ENCODE data around the gene DHCR7. TPM values are rescaled to one million over a fixed set of nuclear protein-coding genes. Genes with fewer than 3 reads are reported as not detected.

DHCR7 gene
- polyA plus RNA-seq, 1 donor from 2014 or later: 30.1 TPM

DNA sequence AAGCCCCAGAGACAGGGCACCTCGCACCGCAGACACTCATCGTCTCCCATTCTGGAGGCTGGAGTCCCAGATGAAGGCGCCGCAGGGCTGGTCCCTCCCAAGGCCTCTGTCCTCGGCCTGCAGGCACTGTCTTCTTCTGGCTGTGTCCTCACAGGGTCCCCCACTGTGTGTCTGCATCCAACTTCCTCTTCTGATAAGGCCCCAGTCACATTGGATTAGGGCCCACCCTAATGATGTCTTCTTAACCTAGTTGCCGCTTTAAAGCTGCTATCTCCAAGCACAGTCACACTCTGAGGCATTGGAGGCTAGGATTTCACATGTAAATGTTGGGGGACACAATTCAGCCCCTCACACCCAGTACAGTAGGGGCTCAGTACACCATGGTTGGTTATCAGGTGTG lies 48.9 kb downstream of the DHCR7 start:
- Histone ChIP-seq H4K20me1 (ENCODE audit: insufficient read depth) (no peaks in the 10 kb centered on the region), H3K9ac (ENCODE audit: low read length) (no peak overlapping the region), H3K4me3 (ENCODE audit: low read length) (no peak overlapping the region), H3K27me3 (ENCODE audit: insufficient read depth, low read depth, low read length) (no peaks in the 10 kb centered on the region), H3K4me2 (ENCODE audit: low read length) (no peak overlapping the region), H3K36me3 (ENCODE audit: insufficient read depth, low read length) (no peaks in the 10 kb centered on the region), H3K9me2 (ENCODE audit: insufficient read depth, low read length) (no peaks in the 10 kb centered on the region), H3K79me2 (replicated peaks; ENCODE audit: insufficient read depth, low read length) (no peaks in the 10 kb centered on the region), H3K9me3 (ENCODE audit: low read length) (no peaks in the 10 kb centered on the region), H3F3A (ENCODE audit: insufficient read depth, low read length, poor library complexity, severe bottlenecking) (no peaks in the 10 kb centered on the region), H2AFZ (ENCODE audit: low read depth, low read length) (no peak overlapping the region), H3K27ac (ENCODE audit: low read length) (no peak overlapping the region)
- TF ChIP-seq POLR2AphosphoS5 (IDR thresholded peaks at IDR 0.05) (no peak), EZH2 (IDR thresholded peaks at IDR 0.05; ENCODE audit: borderline replicate concordance, insufficient read depth, low read length, poor library complexity, severe bottlenecking) (no peak), RAD21 (conservative IDR thresholded peaks at IDR 0.05) (no peak), SMC3 (conservative IDR thresholded peaks at IDR 0.05; ENCODE audit: poor library complexity) (no peak), TAF1 (IDR thresholded peaks at IDR 0.05; ENCODE audit: low read depth) (no peak), MXI1 (conservative IDR thresholded peaks at IDR 0.05; ENCODE audit: poor library complexity, severe bottlenecking) (no peak), EP300 (conservative IDR thresholded peaks at IDR 0.05; ENCODE audit: poor library complexity, severe bottlenecking) (no peak)
- TF ChIP-seq, protein P1, sequence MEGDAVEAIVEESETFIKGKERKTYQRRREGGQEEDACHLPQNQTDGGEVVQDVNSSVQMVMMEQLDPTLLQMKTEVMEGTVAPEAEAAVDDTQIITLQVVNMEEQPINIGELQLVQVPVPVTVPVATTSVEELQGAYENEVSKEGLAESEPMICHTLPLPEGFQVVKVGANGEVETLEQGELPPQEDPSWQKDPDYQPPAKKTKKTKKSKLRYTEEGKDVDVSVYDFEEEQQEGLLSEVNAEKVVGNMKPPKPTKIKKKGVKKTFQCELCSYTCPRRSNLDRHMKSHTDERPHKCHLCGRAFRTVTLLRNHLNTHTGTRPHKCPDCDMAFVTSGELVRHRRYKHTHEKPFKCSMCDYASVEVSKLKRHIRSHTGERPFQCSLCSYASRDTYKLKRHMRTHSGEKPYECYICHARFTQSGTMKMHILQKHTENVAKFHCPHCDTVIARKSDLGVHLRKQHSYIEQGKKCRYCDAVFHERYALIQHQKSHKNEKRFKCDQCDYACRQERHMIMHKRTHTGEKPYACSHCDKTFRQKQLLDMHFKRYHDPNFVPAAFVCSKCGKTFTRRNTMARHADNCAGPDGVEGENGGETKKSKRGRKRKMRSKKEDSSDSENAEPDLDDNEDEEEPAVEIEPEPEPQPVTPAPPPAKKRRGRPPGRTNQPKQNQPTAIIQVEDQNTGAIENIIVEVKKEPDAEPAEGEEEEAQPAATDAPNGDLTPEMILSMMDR (IDR thresholded peaks at IDR 0.05; ENCODE audit: poor library complexity, severe bottlenecking): no peak
- TF ChIP-seq, protein P2, sequence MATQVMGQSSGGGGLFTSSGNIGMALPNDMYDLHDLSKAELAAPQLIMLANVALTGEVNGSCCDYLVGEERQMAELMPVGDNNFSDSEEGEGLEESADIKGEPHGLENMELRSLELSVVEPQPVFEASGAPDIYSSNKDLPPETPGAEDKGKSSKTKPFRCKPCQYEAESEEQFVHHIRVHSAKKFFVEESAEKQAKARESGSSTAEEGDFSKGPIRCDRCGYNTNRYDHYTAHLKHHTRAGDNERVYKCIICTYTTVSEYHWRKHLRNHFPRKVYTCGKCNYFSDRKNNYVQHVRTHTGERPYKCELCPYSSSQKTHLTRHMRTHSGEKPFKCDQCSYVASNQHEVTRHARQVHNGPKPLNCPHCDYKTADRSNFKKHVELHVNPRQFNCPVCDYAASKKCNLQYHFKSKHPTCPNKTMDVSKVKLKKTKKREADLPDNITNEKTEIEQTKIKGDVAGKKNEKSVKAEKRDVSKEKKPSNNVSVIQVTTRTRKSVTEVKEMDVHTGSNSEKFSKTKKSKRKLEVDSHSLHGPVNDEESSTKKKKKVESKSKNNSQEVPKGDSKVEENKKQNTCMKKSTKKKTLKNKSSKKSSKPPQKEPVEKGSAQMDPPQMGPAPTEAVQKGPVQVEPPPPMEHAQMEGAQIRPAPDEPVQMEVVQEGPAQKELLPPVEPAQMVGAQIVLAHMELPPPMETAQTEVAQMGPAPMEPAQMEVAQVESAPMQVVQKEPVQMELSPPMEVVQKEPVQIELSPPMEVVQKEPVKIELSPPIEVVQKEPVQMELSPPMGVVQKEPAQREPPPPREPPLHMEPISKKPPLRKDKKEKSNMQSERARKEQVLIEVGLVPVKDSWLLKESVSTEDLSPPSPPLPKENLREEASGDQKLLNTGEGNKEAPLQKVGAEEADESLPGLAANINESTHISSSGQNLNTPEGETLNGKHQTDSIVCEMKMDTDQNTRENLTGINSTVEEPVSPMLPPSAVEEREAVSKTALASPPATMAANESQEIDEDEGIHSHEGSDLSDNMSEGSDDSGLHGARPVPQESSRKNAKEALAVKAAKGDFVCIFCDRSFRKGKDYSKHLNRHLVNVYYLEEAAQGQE (IDR thresholded peaks at IDR 0.05; ENCODE audit: borderline replicate concordance): no peak

DNA sequence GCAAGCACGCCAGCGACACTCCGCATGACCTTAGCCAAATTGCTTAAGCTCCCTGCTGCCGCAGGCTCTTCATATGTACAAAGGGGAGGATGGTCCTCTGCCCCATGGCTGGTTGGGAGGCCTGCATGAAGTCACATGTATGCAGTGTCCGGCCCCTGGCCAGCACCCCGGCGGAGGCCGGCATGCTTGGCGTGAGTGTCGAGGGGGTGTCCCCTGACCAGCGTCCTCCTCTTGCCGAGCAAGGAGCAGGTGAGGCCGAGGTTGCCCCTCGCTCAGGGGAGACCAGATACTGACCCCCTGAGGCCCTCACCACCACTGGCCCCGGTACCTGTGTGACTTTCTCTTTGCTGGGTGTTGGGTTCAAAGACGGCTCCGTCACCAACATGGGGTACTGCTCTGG lies 50.2 kb downstream of the DHCR7 start:
- TF ChIP-seq TAF1 (IDR thresholded peaks at IDR 0.05; ENCODE audit: low read depth): no peak
- no peak for TF ChIP-seq SMC3 (conservative IDR thresholded peaks at IDR 0.05; ENCODE audit: poor library complexity)
- no peak for TF ChIP-seq RAD21 (conservative IDR thresholded peaks at IDR 0.05)
- no peak for TF ChIP-seq EZH2 (IDR thresholded peaks at IDR 0.05; ENCODE audit: borderline replicate concordance, insufficient read depth, low read length, poor library complexity, severe bottlenecking)
- no peak for TF ChIP-seq POLR2AphosphoS5 (IDR thresholded peaks at IDR 0.05)
- TF ChIP-seq MXI1 (conservative IDR thresholded peaks at IDR 0.05; ENCODE audit: poor library complexity, severe bottlenecking): no peak
- no peaks in the 10 kb centered on the region for H4K20me1 ChIP-seq (ENCODE audit: insufficient read depth)
- H3K36me3 ChIP-seq (ENCODE audit: insufficient read depth, low read length): no peaks in the 10 kb centered on the region
- no peaks in the 10 kb centered on the region for H3K9me2 ChIP-seq (ENCODE audit: insufficient read depth, low read length)
- H3K27ac ChIP-seq (ENCODE audit: low read length): no peak overlapping the region
- no peak overlapping the region for H3K9ac ChIP-seq (ENCODE audit: low read length)
- H3K4me3 ChIP-seq (ENCODE audit: low read length): no peak overlapping the region
- no peaks in the 10 kb centered on the region for H3F3A ChIP-seq (ENCODE audit: insufficient read depth, low read length, poor library complexity, severe bottlenecking)
- H3K4me2 ChIP-seq (ENCODE audit: low read length): no peak overlapping the region
- H3K79me2 ChIP-seq (replicated peaks; ENCODE audit: insufficient read depth, low read length): no peaks in the 10 kb centered on the region
- no peak overlapping the region for H2AFZ ChIP-seq (ENCODE audit: low read depth, low read length)
- H3K27me3 ChIP-seq (ENCODE audit: insufficient read depth, low read depth, low read length): no peaks in the 10 kb centered on the region
- H3K9me3 ChIP-seq (ENCODE audit: low read length): no peaks in the 10 kb centered on the region
